LHCN-M2 (cell line): ENCODE results near the gene XIRP1. TPM values are rescaled to one million over a fixed set of nuclear protein-coding genes. Genes with fewer than 3 reads are reported as not detected.

Experiments used
- DNase-seq: peaks from one replicate; pipeline ENCODE4 v3.0.0-alpha.2; 2012; ENCODE audit warnings: low read depth
- total RNA-seq: library from RNA; depleted of rRNA; stranded (reverse); fragments of >200 nt; gene quantifications from 2 replicates; pipeline ENCODE4 v1.2.3, GENCODE V29; 2014

XIRP1 gene
- total RNA-seq, 1 experiment from 2014 or later = 4.1 TPM

DNA sequence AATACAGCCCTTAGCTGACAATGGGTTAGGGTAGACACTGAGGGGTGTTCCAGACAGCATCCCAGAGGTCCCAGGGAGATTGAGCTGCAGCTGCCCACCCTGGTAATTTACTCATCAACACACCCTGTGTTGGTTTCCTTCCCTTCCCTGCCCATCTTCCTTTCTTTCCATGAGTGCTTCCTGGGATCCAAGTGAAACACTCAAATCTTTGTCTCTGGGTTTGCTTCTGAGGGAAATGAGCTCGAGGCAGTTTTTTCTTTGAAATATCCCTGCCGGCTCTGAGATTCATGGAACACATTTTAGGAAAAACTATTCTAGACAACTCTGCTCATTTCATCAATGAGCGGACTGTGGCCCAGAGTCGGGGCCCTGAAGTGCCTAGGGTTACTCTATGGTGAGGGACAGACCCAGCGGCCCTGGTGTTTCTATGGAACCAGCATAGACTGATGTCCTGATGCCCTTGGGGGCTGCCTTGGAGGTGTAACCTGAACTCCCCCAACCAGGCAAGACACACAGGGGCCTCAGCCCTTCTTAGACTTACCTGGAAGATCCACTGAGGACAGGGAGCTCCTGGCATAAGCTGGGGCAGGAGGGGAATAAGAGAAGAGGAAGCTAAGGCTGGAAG lies 24.1 kb downstream of the XIRP1 start:
- no peak for DNase-seq

DNA sequence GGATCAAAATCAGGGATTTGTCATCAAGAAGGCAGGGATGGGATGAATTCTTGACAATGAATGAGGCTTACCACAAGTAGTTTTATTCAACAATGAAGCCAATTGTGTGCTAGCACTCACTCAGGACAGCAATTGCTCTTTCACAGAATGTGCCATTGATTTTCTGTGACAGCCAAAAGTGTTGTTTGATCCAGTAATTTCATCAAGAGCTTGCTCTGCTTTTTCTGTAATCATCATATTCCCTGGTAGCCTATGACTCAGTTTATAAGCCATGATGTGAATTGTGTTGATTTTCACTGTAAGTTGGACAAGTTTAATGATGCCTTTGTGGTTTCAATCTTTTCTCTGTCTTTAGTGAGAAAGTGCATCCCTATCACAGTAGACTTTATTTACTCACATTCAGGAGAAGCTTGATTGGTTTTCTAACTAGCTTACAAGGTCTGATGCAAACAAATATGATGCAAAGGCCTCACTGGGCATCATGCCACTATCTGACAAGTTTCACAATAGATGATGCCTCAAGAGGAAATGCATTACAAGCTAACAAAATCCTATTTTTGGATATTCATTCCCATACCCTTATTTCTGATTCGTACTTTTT lies 25.4 kb downstream of the XIRP1 start:
- DNase-seq = peak; percentile 93

DNA sequence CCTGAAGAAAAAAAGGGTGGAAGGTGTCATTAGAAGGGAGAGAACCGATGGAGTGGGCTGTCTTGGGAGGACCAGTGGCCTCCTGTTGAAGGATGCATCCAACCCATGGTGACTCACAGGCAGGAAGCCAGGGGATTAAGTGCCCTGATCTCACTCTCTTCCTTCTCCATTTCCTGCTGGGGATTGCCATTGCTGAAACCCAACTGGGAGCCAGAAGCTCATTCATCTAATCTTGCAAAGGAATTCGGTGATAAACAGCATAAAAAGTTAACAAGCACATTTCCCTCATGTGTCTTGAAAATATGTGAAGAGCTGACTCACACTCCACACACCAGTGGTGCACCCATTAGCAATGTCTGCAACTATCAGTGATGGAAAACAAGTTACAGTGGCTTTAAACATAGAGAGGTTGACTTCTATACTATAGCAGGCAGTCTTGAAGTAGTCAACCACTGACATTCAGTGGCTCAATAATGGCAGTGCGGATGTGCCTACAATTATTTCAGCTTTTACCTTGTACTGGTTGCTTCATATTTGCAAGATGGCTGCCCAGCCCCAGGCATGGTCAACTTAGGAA lies 26.2 kb downstream of the XIRP1 start:
- DNase-seq = peak; percentile 93

DNA sequence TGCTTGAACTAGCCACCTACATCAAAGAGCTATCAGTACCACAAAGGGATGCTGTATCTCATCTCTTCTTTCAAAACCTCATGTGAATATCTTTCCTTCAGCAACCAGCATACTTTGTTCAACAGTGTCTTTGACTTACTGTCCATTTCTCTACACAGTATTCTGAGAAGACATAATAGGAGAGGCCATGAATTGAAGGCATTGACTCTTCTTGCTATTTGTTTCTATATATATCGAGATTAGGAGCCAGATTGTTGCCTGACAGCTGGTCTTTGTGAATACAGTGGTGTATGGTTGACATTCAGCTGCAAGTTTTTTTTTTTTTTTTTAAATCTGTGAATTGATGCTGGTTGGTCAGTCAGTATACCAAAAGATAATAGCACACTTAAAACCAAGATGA lies 26.9 kb downstream of the XIRP1 start:
- no peak for DNase-seq

DNA sequence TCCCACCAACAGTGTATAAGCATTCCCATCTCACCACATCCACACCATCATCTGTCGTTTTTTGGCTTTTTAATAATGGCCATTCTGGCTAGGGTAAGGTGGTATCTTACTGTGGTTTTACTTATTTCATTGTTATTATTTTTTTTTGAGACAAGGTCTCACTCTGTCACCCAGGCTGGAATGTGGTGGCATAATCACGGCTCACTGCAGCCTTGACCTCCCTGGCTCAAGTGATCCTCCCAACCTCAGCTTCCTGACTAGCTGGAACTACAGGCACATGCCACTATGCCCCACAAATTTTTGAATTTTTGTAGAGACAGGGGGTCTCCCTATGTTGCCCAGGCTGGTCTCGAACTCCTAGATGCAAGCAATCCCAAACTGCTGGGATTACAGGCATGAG lies 28.0 kb downstream of the XIRP1 start:
- no peak for DNase-seq

DNA sequence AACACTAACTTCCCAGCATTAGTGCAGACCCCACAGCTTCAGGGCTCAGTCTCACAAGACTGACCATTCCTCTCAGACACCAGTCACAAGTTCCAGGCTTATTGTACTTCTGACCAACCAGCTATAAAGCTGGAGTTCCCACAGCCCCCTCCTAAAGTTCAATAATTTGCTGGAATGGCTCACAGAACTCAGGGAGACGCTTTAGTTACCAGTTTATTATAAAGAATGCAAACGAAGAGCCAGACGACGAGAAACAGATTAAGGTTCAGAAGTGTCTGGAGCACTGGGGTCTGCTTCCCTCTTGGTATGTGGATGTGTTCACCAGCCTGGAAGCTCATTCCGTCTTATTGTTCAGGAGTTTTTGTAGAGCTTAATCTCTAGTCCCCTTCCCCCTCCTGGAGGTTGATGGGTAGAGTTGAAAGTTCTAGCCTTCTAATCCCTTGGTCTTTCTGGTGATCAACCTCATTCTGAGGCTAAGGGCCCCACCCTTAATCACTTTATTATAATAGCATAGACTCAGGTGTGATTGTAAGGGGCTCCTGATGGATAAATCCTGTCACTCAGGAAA lies 34.2 kb downstream of the XIRP1 start:
- no peak for DNase-seq

DNA sequence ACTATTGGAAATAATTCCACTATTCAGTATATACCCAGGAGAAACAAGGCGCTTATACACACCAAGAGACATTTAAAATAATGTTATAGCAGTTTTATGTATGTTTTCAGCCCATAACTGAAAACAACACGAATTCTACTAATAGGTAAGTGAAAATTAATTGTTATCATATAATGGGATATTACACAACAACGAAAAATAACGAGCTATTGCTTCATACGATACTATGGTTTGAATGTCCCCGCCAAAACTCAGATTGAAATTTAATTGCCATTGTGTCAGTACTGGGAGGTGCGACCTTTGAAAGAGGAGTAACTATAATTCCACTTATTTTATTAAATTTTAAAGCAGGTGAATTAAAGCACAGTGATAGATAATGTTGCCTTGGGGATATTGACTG lies 35.0 kb downstream of the XIRP1 start:
- no peak for DNase-seq

DNA sequence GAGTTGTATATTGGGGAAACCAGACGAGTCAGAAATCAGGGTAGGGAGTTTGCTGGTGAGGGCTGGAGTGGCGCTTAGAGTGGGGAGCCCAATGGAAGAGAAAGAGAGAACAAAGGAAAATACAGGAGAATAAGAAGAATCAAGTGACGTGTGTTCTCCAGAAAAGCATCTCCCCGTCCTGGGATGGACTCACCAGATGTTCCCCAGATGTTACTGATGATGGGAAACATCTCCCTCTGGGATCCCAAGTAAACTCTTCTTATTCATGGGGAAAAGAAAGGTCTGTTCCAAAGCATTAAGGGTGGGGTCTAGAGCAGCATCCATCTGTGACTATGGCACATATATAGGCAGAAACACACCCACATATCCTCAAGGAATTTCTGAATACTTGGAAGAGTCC lies 36.0 kb downstream of the XIRP1 start:
- no peak for DNase-seq

DNA sequence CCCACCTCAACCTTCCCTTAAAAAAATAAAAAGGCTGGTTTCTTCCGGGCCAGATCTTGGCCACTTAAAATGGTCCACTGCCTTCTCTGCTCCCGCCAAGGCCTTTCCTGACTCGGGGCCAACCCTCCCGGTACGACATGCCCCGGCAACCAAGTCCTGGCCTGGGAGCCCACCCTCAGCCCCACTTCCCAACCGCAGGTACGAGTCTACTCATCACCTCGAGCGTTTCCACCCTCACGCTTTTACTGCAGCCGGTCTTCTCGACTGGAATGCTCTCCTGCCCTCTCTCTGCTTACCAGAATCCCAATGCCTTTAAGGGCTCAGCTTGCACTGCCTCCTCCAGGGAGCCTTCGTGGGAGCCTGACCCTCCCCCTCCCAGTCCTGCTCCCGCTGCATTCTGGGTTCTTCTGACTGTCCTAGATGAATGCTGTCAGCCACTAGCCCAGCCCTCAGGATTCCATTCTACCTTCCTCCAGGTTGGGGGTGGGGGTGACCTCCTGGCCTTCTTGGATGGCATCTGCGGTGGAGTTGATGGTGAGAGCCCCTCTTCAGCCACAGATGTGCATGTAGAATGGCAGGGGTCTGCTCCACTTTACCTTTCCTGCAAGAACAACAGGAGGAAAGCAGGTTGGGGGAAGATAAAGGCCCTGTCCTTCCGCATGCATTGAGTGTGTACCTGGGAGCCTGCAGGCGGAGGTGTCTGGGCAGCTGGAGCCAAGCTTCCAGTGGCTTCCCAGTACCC lies 37.9 kb downstream of the XIRP1 start:
- DNase-seq = no peak

DNA sequence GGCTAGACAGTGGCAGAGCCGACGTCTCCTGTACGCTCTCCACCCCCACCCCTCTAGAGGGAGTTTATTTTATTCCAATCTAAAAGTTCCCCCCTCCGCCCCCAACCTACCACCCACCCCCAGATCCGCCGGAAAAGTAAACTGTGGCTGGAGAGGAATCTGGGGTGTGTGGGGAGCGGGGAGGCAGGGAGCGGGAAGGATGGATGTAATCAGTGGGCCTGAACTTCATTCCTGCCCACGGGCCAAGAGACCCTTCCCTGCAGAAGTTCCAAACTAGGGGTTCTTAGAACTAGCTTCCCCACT lies 38.5 kb downstream of the XIRP1 start:
- no peak for DNase-seq

DNA sequence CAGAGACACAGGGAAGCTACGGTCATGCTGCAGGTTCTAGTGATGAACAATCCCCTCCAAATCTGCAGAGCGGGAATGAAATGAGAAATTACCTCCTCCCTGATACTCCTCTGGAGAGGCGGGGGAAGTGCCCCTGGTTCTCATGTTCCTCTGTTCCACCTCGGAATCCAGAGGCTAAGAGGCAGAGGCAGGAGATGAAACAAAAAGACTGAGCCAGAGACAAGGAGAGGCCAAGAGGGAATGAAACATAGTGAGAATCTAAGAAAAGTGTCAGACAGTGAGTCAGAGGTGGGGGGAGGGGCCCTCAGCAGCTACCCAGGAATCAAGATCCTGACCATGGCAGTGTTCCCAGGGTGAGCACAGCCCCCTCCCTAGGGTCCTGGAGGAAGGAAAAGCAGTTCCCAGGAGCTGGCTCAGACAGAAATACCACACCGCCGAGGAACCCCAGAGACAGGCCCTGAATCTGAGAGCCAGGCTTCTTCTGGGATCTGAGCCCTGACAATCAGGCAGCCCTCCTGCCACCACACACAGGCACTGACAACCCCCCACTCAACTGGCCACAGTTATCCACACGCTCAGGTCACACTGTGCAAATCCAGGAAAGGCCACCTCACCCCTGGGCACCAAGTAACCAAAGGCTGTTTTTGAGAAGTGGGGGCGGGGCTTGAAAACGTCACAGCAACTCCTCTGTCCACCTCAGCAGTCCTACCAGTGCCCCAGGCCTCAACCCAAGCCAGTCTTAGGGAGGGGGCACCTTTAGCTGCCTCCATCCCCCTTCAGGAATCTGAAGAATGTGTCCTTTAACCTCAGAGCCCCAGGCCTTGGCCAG lies 41.4 kb downstream of the XIRP1 start:
- DNase-seq = peak; percentile 95

DNA sequence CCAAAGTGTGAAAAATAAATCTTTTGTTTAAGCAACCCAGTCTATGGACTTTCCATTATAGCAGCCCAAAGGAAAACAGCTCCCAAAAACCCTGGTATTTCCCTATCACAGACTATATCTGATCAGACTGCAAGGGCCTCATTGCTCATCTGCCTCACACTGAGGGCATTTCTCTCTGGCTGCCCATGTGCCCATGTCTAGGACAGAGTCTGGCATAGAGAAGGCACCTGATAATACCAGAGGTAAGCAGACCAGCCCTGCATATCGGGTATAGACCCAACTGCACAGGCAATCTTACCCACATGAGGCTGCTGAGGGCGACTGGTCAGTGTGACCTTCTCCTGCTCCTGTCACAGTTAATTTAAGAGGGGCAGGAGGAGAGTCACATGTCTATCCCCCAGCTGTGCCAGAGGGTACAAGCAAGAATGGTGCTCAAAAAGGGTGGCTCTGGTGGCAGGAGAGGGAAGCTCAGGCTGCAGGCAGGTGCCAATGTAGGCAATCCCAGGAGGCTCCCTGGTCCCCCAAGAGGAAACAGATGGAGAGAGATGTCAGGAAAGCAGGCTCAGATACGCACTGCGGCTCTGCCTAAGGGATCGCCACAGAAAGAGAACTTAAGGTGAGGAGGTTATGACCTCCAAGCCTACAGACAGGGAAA lies 42.1 kb downstream of the XIRP1 start:
- peak; percentile 19 for DNase-seq

DNA sequence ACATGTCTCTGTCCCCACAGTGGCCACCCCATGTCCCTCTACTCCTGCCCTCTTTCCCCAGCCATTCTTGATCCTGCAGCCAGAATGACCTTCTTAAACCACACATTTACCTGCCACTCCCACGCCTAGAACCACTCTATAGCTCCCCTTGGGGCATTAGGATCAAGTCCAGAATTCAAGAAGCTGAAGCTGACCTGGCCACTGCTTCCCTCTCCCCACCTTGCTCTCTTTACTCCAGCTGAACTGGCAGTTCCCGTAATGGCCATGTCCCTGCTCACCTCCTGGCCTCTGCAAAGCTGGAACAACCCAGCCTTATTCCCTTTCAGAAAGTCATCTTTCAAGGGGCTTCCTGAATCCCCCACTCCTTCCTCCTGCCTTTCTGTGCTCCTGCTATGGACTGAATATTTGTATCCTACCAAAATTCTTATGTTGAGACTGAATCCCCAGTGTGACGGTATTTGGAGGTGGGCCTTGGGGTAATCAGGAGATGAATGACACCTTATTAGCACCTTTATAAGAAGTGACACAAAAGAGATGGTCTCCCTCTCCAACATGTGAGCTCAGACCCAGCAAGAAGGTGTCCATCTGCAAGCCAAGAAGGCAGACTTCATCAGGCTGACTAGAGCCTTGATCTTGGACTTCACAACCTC lies 42.8 kb downstream of the XIRP1 start:
- DNase-seq = no peak

DNA sequence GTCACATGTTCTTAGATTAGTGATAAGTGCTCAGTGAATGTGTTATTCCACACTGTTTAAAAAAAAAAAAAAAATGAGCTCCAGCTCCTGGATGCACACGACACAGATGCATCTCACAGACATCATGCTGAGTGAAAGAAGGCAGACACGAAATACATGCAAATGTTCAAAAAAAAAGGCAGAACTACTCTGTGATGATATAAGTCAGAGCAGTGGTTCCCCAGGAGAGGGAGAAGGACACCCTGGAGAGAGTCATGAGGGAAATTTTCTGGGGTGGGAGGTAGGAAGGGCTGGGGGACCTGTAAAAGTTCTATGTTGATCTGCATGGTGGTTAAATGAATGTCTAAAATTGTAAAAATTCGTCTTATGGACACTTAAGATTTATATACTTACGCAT lies 43.3 kb downstream of the XIRP1 start:
- no peak for DNase-seq

DNA sequence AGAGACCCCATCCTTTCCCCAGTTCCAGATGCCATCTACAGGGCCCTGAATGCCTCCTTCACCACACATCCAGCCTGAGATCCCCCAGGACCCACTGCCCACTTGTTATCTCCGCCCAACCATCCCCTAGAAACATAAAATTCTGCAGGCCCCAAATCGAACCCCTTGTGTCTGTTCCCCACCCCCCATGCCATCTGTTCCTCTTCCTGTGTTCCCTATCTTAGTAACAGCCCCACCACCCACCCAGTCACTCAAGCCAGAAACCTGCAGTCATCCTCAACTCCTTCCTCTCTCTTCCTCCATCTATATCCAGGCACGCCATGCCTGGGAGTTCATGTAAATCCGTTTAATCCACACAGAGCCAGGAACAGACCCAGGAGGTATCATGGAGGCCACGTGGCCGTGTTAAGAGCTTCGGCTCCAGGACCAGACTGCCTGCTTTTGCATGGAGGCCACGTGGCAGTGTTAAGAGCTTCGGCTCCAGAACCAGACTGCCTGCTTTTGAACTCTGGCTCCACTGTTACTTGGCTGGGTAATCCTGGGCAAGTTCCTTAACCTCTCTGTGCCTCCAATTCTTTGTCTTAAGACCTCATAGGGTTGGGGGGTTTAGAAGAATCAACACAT lies 43.8 kb downstream of the XIRP1 start:
- peak; percentile 21 for DNase-seq

DNA sequence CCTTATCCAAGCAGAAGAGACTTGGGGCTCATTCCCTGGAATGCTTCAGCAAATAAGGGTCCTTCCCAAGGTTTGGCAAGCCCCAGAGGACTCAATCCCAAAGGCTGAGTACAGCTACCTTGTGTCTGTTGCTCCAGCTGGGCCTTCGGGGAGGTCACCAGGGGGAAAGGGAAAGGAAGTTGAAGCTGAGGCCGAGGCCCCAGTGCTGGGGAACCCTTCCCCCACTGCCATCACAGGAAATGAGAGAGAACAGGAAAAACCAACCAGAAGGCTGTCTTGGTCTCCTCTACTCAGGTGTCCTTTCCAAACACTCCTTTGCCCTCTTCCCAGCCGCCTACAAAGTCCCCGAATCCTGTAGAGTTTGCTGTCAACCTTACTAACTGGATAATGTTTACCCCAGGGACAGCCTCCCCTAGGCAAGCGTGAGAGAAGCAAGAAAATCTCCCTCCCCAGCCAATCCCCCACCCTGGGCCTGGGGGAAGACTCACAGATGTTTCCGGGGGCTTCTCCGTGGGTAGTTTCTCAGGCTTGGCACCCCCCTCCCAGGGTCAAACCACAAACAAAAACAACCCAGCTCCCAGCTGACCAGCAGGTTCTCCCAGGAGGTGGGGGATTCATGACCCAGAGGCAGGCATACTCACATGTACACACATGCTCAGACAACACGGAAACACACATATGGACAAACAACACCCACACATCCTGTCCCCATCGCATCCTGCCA lies 44.5 kb downstream of the XIRP1 start:
- peak; percentile 57 for DNase-seq

DNA sequence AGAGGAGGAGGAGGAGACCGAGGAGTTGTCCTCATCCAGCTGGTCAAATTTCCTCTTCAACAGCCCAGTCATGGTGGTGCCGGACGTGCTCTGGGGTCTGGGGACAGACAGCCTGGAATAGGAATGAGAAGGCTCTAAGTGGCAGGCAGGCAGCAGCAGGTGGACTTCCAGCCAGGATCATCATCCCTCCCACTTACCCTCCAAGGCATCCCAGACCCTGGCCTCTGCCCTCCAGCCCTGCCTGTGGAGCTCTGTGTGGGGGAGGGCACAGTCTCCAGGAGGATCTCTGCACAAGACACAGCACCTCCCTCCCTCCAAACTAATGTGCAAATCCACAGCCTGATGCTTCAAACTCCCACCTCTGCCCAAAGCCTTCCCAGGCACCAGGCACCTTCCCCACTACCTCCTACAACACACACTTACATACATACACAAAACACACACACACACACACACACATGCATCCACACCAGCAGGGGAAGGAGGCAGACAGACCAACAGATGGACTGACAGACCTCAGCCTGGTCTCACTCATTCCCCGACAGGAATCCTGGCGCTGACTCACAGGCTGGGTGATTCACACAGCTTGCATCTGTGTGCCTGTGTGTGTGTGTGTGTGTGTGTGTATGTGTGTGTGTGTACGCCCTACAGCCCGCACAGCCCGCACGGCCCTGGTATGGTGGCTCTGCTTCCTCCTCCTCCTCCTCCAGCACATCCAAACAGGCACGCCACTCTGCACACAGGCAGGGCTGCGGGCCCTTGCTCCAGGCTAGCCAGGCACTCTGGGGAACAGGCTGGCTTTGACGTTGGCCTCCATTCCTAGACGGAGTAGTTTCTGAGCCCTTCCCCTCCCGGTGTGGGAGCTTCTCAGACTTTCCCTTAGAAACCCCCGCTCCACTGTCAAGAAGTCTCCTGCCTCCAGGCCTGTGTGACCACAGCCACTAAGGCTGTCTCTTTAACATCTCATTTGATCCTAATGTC lies 45.5 kb downstream of the XIRP1 start:
- peak; percentile 99 for DNase-seq

DNA sequence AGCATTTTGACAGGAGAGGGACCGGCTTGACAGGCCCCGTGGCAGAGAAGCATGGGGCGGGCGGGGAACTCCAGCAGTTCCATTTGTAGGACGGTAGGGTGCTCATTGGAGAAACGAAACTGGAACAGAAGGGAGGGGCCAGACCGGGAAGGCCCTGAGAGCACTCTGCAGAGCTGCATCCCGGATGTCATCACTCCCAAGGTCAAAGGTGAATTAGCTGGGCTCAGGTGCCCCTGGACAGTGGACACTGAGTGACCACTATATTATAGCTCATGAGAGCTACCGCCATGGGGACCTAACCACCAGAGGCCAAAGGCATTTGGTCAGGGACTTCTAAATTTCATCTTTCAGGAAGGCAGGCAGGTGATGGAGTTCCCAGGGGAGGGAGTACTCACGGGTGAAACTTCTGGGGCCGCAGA lies 46.3 kb downstream of the XIRP1 start:
- no peak for DNase-seq
